ENCODE measurements around the gene THAP9.

- no peak for TF ChIP-seq CTCF (IDR thresholded peaks at IDR 0.05)
- no peak for TF ChIP-seq POLR2A (IDR thresholded peaks at IDR 0.05)
Observed at GRCh38 chr4:82868572-82868971, 32.0 kb upstream of the THAP9 start.
